ENCODE data around the gene GRIK5. TPM values are rescaled to one million over a fixed set of nuclear protein-coding genes. Genes with fewer than 3 reads are reported as not detected.

Gene GRIK5
- total RNA-seq, 1 experiment from 2014 or later = 43.1 TPM

DNA sequence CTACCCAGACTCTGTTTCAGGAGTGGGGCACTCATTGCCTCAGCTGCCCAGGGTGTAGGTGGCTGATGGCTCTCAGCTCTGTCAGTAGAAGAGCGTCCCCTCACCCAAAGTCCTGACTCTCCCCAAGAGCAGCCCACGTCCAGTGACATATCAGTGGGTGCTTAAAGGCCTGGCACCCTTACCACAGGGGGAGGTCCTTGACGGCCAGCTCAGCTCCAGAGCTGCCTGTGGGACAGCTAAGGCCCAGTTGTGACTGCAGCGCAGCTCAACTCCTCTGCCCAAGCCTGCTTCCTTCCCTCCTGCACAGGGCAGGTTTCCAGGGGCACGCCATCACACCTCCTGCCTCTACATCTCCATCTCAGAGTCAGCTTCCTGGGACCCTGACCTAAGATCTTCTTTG is 32.4 kb downstream of the GRIK5 start:
- no peaks in the 10 kb centered on the region for H3K79me1 ChIP-seq (ENCODE audit: insufficient read depth, low read depth, low read length, poor library complexity, severe bottlenecking)
- no peak overlapping the region for H4K8ac ChIP-seq (replicated peaks; ENCODE audit: insufficient read length, low read depth, low read length)
- H3K27ac ChIP-seq (ENCODE audit: insufficient read length, low read depth, low read length) = no peak overlapping the region
- H3K79me2 ChIP-seq (ENCODE audit: insufficient read depth, low read length) = no peaks in the 10 kb centered on the region
- H3K4me3 Mint-ChIP-seq = no peak overlapping the region
- H3K27me3 ChIP-seq (ENCODE audit: insufficient read depth, low read length) = no peaks in the 10 kb centered on the region
- H4K5ac ChIP-seq (ENCODE audit: insufficient read length, low read depth, low read length) = no peak overlapping the region
- no peak overlapping the region for H2BK15ac ChIP-seq (ENCODE audit: low read depth, low read length)
- no peak for DNase-seq
- H2AFZ ChIP-seq (ENCODE audit: low read length) = no peak overlapping the region
- no peak overlapping the region for H3K4ac ChIP-seq (ENCODE audit: low read depth, low read length)
- peaks cover 1% of the 10 kb centered on the region; the same call in 1 of the 2 replicates for H3K4me1 ChIP-seq (ENCODE audit: insufficient read depth, low read length)
- H3K4me2 ChIP-seq (ENCODE audit: insufficient read depth, insufficient read length, low read length) = no peak overlapping the region
- H3K36me3 Mint-ChIP-seq (ENCODE audit: insufficient read depth in 1 of 3, low read depth in 3 of 3) = peaks cover 35 to 62% (median 55%) of the 10 kb centered on the region in 3 experiments
- H2AK5ac ChIP-seq (ENCODE audit: insufficient read length, low read length) = no peak overlapping the region
- no peak overlapping the region for H3K27ac Mint-ChIP-seq
- peaks cover 16 to 18% of the 10 kb centered on the region in 2 experiments for H3K4me1 Mint-ChIP-seq
- no peaks in the 10 kb centered on the region for H3K27me3 Mint-ChIP-seq (ENCODE audit: low read depth)
- H2BK5ac ChIP-seq (ENCODE audit: insufficient read length, low read length) = no peak overlapping the region
- no peaks in the 10 kb centered on the region for H3K23me2 ChIP-seq (ENCODE audit: insufficient read length, low read depth, low read length, poor library complexity, severe bottlenecking)
- H3K56ac ChIP-seq (ENCODE audit: insufficient read length, low read depth, low read length) = no peak overlapping the region
- TF ChIP-seq, protein P1, sequence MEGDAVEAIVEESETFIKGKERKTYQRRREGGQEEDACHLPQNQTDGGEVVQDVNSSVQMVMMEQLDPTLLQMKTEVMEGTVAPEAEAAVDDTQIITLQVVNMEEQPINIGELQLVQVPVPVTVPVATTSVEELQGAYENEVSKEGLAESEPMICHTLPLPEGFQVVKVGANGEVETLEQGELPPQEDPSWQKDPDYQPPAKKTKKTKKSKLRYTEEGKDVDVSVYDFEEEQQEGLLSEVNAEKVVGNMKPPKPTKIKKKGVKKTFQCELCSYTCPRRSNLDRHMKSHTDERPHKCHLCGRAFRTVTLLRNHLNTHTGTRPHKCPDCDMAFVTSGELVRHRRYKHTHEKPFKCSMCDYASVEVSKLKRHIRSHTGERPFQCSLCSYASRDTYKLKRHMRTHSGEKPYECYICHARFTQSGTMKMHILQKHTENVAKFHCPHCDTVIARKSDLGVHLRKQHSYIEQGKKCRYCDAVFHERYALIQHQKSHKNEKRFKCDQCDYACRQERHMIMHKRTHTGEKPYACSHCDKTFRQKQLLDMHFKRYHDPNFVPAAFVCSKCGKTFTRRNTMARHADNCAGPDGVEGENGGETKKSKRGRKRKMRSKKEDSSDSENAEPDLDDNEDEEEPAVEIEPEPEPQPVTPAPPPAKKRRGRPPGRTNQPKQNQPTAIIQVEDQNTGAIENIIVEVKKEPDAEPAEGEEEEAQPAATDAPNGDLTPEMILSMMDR (conservative IDR thresholded peaks at IDR 0.05) = no peak
- no peak overlapping the region for H2BK120ac ChIP-seq (ENCODE audit: low read depth, low read length, poor library complexity, severe bottlenecking)
- H4K91ac ChIP-seq (ENCODE audit: insufficient read length, low read depth, low read length) = no peak overlapping the region
- H3K23ac ChIP-seq (ENCODE audit: insufficient read length, low read depth, low read length) = no peak overlapping the region
- H3K9ac ChIP-seq (ENCODE audit: extremely low read depth, insufficient read length, low read length) = no peak overlapping the region
- H4K20me1 ChIP-seq (ENCODE audit: control insufficient read depth, insufficient read depth, insufficient read length) = no peaks in the 10 kb centered on the region
- no peaks in the 10 kb centered on the region for H3K9me3 ChIP-seq (ENCODE audit: control insufficient read depth, low read depth, low read length)
- H3T11ph ChIP-seq (ENCODE audit: low read length) = no peak overlapping the region
- no peak overlapping the region for H3K14ac ChIP-seq (ENCODE audit: insufficient read depth, low read length)
- H3K18ac ChIP-seq (ENCODE audit: insufficient read length, low read depth, low read length) = no peak overlapping the region
- H3K9me3 Mint-ChIP-seq = no peaks in the 10 kb centered on the region
- no CpG with 5 or more reads among the region's 5 CpGs for WGBS (ENCODE audit: extremely low coverage, insufficient read length, low lambda C conversion rate)
- no peak overlapping the region for H2BK20ac ChIP-seq (ENCODE audit: low read depth, low read length, poor library complexity, severe bottlenecking)
- H2BK12ac ChIP-seq (ENCODE audit: insufficient read length, low read depth, low read length) = no peak overlapping the region

Measured in H9 (cell line).